ENCODE measurements around the gene CYB5R4. TPM values are rescaled to one million over a fixed set of nuclear protein-coding genes. Genes with fewer than 3 reads are reported as not detected.

The CYB5R4 gene
- total and polyA plus RNA-seq, 2 of the 8 experiments (the other 6 are each of a cell fraction or from before 2014, with no cell fraction given), result 2.8 to 14.6 TPM

DNA sequence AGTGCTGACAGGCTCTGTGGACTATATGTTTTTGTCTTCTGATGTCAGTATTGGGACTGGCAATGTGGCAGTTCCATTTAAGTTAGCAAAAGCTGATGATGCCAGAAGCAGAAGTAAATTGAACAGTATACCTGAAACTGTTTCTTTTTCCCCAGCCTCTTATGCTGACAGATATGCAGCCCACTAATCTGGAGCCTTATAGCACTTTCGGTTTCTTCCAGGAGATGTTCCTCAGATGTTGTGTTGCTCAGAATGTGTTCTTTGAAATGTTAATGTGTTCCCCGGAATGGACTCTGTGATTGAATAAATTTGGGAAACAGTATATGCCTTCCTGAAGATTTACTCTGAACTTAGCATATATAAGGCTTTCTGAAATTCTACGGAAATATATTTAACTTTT lies 93.3 kb downstream of the CYB5R4 start:
- Histone ChIP-seq H3K14ac (ENCODE audit: insufficient read length) (no peak overlapping the region), H4K91ac (replicated peaks; ENCODE audit: insufficient read length, low read length) (no peak overlapping the region), H3K23me2 (ENCODE audit: low read depth, low read length) (no peaks in the 10 kb centered on the region), H2BK20ac (ENCODE audit: low read length) (no peak overlapping the region), H3K9me3 (ENCODE audit: insufficient read depth in 2 of 2, low read depth in 1 of 2, low read length in 1 of 2) (no peaks in the 10 kb centered on the region), H3K79me1 (ENCODE audit: low read depth, low read length) (no peaks in the 10 kb centered on the region), H3K4me3 (ENCODE audit: extremely low read depth in 1 of 4, insufficient read depth in 2 of 4, low read depth in 3 of 4, low read length in 4 of 4) (no peak overlapping the region), H3K27ac (ENCODE audit: low read depth, low read length) (no peak overlapping the region), H2AK5ac (ENCODE audit: low read depth, low read length) (no peak overlapping the region), H3K4ac (replicated peaks; ENCODE audit: insufficient read length, low read depth, low read length) (no peak overlapping the region), H2BK5ac (ENCODE audit: low read depth, low read length) (no peak overlapping the region), H4K20me1 (replicated peaks in 1 of 2; ENCODE audit: control insufficient read depth in 1 of 2, insufficient read depth in 2 of 2, low read length in 2 of 2) (no peaks in the 10 kb centered on the region), H2BK120ac (replicated peaks; ENCODE audit: low read depth, low read length) (no peak overlapping the region), H4K5ac (ENCODE audit: insufficient read length, low read depth, low read length) (no peak overlapping the region), H3K4me1 (replicated peaks in 1 of 4; ENCODE audit: control insufficient read depth in 3 of 4, insufficient read depth in 4 of 4, low read length in 3 of 4) (peaks cover 2 to 3% (median 3%) of the 10 kb centered on the region in 4 experiments; a peak in 4 of 7 replicates), H2AFZ (ENCODE audit: low read length) (no peak overlapping the region), H4K8ac (ENCODE audit: extremely low read depth, insufficient read depth, low read length) (no peak overlapping the region), H3K56ac (replicated peaks; ENCODE audit: insufficient read length, low read depth, low read length) (no peak overlapping the region), H3K18ac (ENCODE audit: extremely low read depth, low read length) (no peak overlapping the region), H2BK15ac (ENCODE audit: low read length) (no peak overlapping the region), H2BK12ac (ENCODE audit: low read depth, low read length) (no peak overlapping the region), H3K9ac (replicated peaks in 1 of 4; ENCODE audit: extremely low read depth in 1 of 4, low read depth in 3 of 4, low read length in 3 of 4) (no peak overlapping the region), H3K79me2 (ENCODE audit: control insufficient read depth in 1 of 2, insufficient read depth in 2 of 2, low read length in 2 of 2) (no peaks in the 10 kb centered on the region), H3K23ac (ENCODE audit: insufficient read length) (no peak overlapping the region), H3K4me2 (ENCODE audit: insufficient read depth in 1 of 2, low read depth in 2 of 2, low read length in 2 of 2) (peak overlapping the region in 1 of 2 experiments; percentile 35; a peak in 2 of 4 replicates), H3K36me3 (ENCODE audit: control insufficient read depth in 2 of 4, insufficient read depth in 4 of 4, low read length in 3 of 4) (peaks cover 0 to 4% (median 0%) of the 10 kb centered on the region in 4 experiments; a peak in 2 of 8 replicates), H3K27me3 (replicated peaks in 1 of 4; ENCODE audit: control insufficient read depth in 3 of 4, extremely low read depth in 1 of 4, insufficient read depth in 3 of 4, low read length in 3 of 4) (no peaks in the 10 kb centered on the region)
- CTCF ChIA-PET (ENCODE audit: partially characterized antibody), result interaction anchor here (1.0 kb wide), 1 partner anchor 10 kb away, joined by 3 read pairs; no protein-coding TSS in a partner anchor
- no peak for TF ChIP-seq GTF2F1 (IDR thresholded peaks at IDR 0.05; ENCODE audit: borderline replicate concordance, low read depth, low read length)
- POLR2A ChIA-PET (ENCODE audit: partially characterized antibody), result no interaction called here
- FAIRE-seq, result no peak
- WGBS, 2 experiments (ENCODE audit: extremely low coverage in 1 of 2, insufficient coverage in 1 of 2, insufficient read length in 1 of 2, insufficient replicate concordance in 2 of 2, low coverage in 1 of 2, low lambda C conversion rate in 2 of 2, missing lambda C conversion rate in 1 of 2), result 18% methylated on average over 3 of the region's 3 CpGs; no CpG with 5 or more reads in 1 of the 2 experiments
- no peak for DNase-seq (ENCODE audit: low read depth in 1 of 2, low spot score in 2 of 2)
